Astrocyte (in vitro differentiated cells and primary cell): ENCODE data around the gene PVALEF. TPM values are rescaled to one million over a fixed set of nuclear protein-coding genes. Genes with fewer than 3 reads are reported as not detected.

Source experiments
- DNase-seq: peaks from one replicate; pipeline ENCODE4 v3.0.0-alpha.2; 2010; ENCODE audit warnings: low read depth
- FAIRE-seq: peaks from 2 replicates; lab custom pipeline; 2011; peaks lifted over from hg19 to GRCh38; lab: Jason Lieb, UNC
- H2AFZ ChIP-seq: 2 replicates; pipeline ENCODE4 v1.6.0; 2012; ENCODE audit warnings: low read depth, low read length, inconsistent platforms
- H3K27ac ChIP-seq: 2 replicates; pipeline ENCODE4 v1.5.1; 2011; ENCODE audit warnings: low read depth, low read length, inconsistent platforms
- H3K27me3 ChIP-seq: 2 replicates; pipeline ENCODE4 v1.6.0; 2011; ENCODE audit warnings: low read length, inconsistent platforms; ENCODE audit not compliant: insufficient read depth
- H3K36me3 ChIP-seq: 2 replicates; pipeline ENCODE4 v1.5.1; 2011; ENCODE audit warnings: low read length, inconsistent platforms; ENCODE audit not compliant: insufficient read depth
- H3K4me1 ChIP-seq: 2 replicates; pipeline ENCODE4 v1.5.1; 2011; ENCODE audit warnings: low read length, inconsistent platforms; ENCODE audit not compliant: insufficient read depth
- H3K4me2 ChIP-seq: 2 replicates; pipeline ENCODE4 v1.6.0; 2012; ENCODE audit warnings: low read length, inconsistent platforms
- H3K4me3 ChIP-seq: 2 replicates; pipeline ENCODE4 v1.5.1; 2011; ENCODE audit warnings: low read depth, mild to moderate bottlenecking, low read length, inconsistent platforms; ENCODE audit not compliant: insufficient read depth
- H3K79me2 ChIP-seq: 2 replicates; pipeline ENCODE4 v1.6.0; 2012; ENCODE audit warnings: mild to moderate bottlenecking, low read length, inconsistent platforms; ENCODE audit not compliant: insufficient read depth
- H3K9ac ChIP-seq: 2 replicates; pipeline ENCODE4 v1.6.0; 2012; ENCODE audit warnings: mild to moderate bottlenecking, low read length, inconsistent platforms
- H3K9me3 ChIP-seq: 2 replicates; pipeline ENCODE4 v1.5.1; 2012; ENCODE audit warnings: low read depth, mild to moderate bottlenecking, low read length, inconsistent platforms; ENCODE audit not compliant: insufficient read depth
- H4K20me1 ChIP-seq: 2 replicates; pipeline ENCODE4 v1.6.0; 2012; ENCODE audit warnings: low read length, inconsistent platforms; ENCODE audit not compliant: insufficient read depth
- H3K27ac Mint-ChIP-seq: one replicate; pipeline ENCODE4 v1.8.0; 2021; ENCODE audit warnings: mild to moderate bottlenecking, mixed read lengths; ENCODE audit not compliant: unreplicated experiment
- H3K27me3 Mint-ChIP-seq: one replicate; pipeline ENCODE4 v1.8.0; 2021; ENCODE audit warnings: low read depth, mixed read lengths; ENCODE audit not compliant: unreplicated experiment
- H3K36me3 Mint-ChIP-seq: one replicate; pipeline ENCODE4 v1.8.0; 2021; ENCODE audit warnings: low read depth, mixed read lengths; ENCODE audit not compliant: unreplicated experiment
- H3K4me1 Mint-ChIP-seq: one replicate; pipeline ENCODE4 v1.8.0; 2021; ENCODE audit warnings: low read depth, mixed read lengths; ENCODE audit not compliant: unreplicated experiment
- H3K4me3 Mint-ChIP-seq: one replicate; pipeline ENCODE4 v1.8.0; 2021; ENCODE audit warnings: mild to moderate bottlenecking, moderate library complexity, mixed read lengths; ENCODE audit not compliant: unreplicated experiment
- H3K9me3 Mint-ChIP-seq: one replicate; pipeline ENCODE4 v1.8.0; 2021; ENCODE audit warnings: mild to moderate bottlenecking, mixed read lengths; ENCODE audit not compliant: unreplicated experiment
- CTCF ChIP-seq: IDR thresholded peaks from 2 replicates; pipeline ENCODE4 v1.5.1; 2011; ENCODE audit warnings: low read depth, mild to moderate bottlenecking, inconsistent platforms, low read length, moderate library complexity; ENCODE audit not compliant: insufficient read depth
- EZH2 ChIP-seq: IDR thresholded peaks from 2 replicates; pipeline ENCODE4 v1.6.1; 2012; ENCODE audit warnings: mild to moderate bottlenecking, low read length, inconsistent platforms; ENCODE audit not compliant: insufficient read depth
- total RNA-seq: library from RNA; stranded (reverse); gene quantifications from 2 replicates; pipeline ENCODE4 v1.2.1, GENCODE V29; 2021

PVALEF gene
- total RNA-seq, 1 donor from 2014 or later, result not detected

GRCh38 chr17:81138500-81138899, 26.8 kb upstream of the PVALEF start:
- FAIRE-seq, result no peak
- Histone ChIP-seq H3K4me1 (no peaks in the 10 kb centered on the region), H3K9me3 (peaks cover 3% of the 10 kb centered on the region), H3K27me3 (no peaks in the 10 kb centered on the region), H3K4me3 (no peak overlapping the region), H3K79me2 (no peaks in the 10 kb centered on the region), H3K36me3 (no peaks in the 10 kb centered on the region), H3K27ac (no peak overlapping the region), H4K20me1 (peaks cover 4% of the 10 kb centered on the region), H3K9ac (no peak overlapping the region), H2AFZ (no peak overlapping the region), H3K4me2 (no peak overlapping the region)
- Mint-ChIP-seq H3K27ac (no peak overlapping the region), H3K27me3 (peaks cover 11% of the 10 kb centered on the region), H3K4me1 (no peaks in the 10 kb centered on the region), H3K4me3 (peak overlapping the region; percentile 54), H3K36me3 (no peaks in the 10 kb centered on the region), H3K9me3 (peaks cover 2% of the 10 kb centered on the region)
- no peak for TF ChIP-seq CTCF
- no peak for TF ChIP-seq EZH2
- DNase-seq, result no peak

- no peak overlapping the region for H3K27ac Mint-ChIP-seq
- no peak overlapping the region for H3K27ac ChIP-seq
- no peak for FAIRE-seq
- peaks cover 11% of the 10 kb centered on the region for H3K27me3 Mint-ChIP-seq
- H3K9me3 ChIP-seq, result peaks cover 3% of the 10 kb centered on the region
- no peaks in the 10 kb centered on the region for H3K27me3 ChIP-seq
- H3K9ac ChIP-seq, result no peak overlapping the region
- no peak overlapping the region for H3K4me3 Mint-ChIP-seq
- no peaks in the 10 kb centered on the region for H3K36me3 ChIP-seq
- H4K20me1 ChIP-seq, result peaks cover 4% of the 10 kb centered on the region
- no peak overlapping the region for H3K4me3 ChIP-seq
- no peak for DNase-seq
- H3K4me1 ChIP-seq, result no peaks in the 10 kb centered on the region
- no peaks in the 10 kb centered on the region for H3K79me2 ChIP-seq
- H2AFZ ChIP-seq, result no peak overlapping the region
- peaks cover 2% of the 10 kb centered on the region for H3K9me3 Mint-ChIP-seq
- H3K4me1 Mint-ChIP-seq, result no peaks in the 10 kb centered on the region
- no peaks in the 10 kb centered on the region for H3K36me3 Mint-ChIP-seq
- TF ChIP-seq CTCF (no peak), EZH2 (no peak)
- H3K4me2 ChIP-seq, result no peak overlapping the region
These were observed 25.9 kb upstream of the PVALEF start for GRCh38 chr17:81139428-81139827.

- H2AFZ ChIP-seq, result no peak overlapping the region
- Mint-ChIP-seq H3K9me3 (peaks cover 2% of the 10 kb centered on the region), H3K4me1 (no peaks in the 10 kb centered on the region), H3K27me3 (peaks cover 11% of the 10 kb centered on the region), H3K27ac (no peak overlapping the region), H3K36me3 (no peaks in the 10 kb centered on the region), H3K4me3 (no peak overlapping the region)
- DNase-seq (no peak), FAIRE-seq (no peak)
- no peaks in the 10 kb centered on the region for H3K4me1 ChIP-seq
- TF ChIP-seq EZH2 (no peak), CTCF (no peak)
- H3K4me3 ChIP-seq, result no peak overlapping the region
- H3K9ac ChIP-seq, result no peak overlapping the region
- no peak overlapping the region for H3K27ac ChIP-seq
- peaks cover 3% of the 10 kb centered on the region for H3K9me3 ChIP-seq
- no peak overlapping the region for H3K4me2 ChIP-seq
- H3K36me3 ChIP-seq, result no peaks in the 10 kb centered on the region
- H3K27me3 ChIP-seq, result no peaks in the 10 kb centered on the region
- peaks cover 4% of the 10 kb centered on the region for H4K20me1 ChIP-seq
- no peaks in the 10 kb centered on the region for H3K79me2 ChIP-seq
These were observed 25.3 kb upstream of the PVALEF start for GRCh38 chr17:81140018-81140417.
